Esophagus muscularis mucosa (tissue), 4 donors: Measurements from ENCODE around the gene GADD45GIP1. TPM values are rescaled to one million over a fixed set of nuclear protein-coding genes. Genes with fewer than 3 reads are reported as not detected.
"Not testable (repeated sequence)": the region's sequence is repeated elsewhere in the genome, so short reads cannot be mapped to it uniquely, and the experiment has no call there.

Experiments used
- DNase-seq: peaks from one replicate; pipeline ENCODE4 v3.0.0-alpha.2; 2017; ENCODE audit errors: extremely low spot score
- H3K27ac ChIP-seq, 4 donors: fragments of 200-600 bp; sonication (generic); replicated peaks in 1 of 4; 1 replicate in 3 of 4; 2 replicates in 1 of 4; pipeline ENCODE4 v1.5.1; 2016 to 2019; ENCODE audit warnings: mild to moderate bottlenecking in 1 of 4
- H3K27me3 ChIP-seq, 4 donors: fragments of 200-600 bp; sonication (generic); one replicate each; pipeline versions ENCODE4 v1.5.1 to v1.6.0; 2016 to 2019
- H3K36me3 ChIP-seq, 4 donors: fragments of 200-600 bp; sonication (generic); one replicate each; pipeline ENCODE4 v1.5.1; 2016 to 2019
- H3K4me1 ChIP-seq, 4 donors: fragments of 200-600 bp; sonication (generic); one replicate each; pipeline ENCODE4 v1.5.1; 2016 to 2019
- H3K4me3 ChIP-seq, 4 donors: fragments of 200-600 bp; sonication (generic); 1 replicate in 2 of 4; 2 replicates in 2 of 4; pipeline ENCODE4 v1.5.1; 2016 to 2019; ENCODE audit warnings: mild to moderate bottlenecking in 4 of 4, moderate library complexity in 1 of 4
- H3K9me3 ChIP-seq, 4 donors: fragments of 200-600 bp; sonication (generic); 1 replicate in 3 of 4; 2 replicates in 1 of 4; pipeline ENCODE4 v1.5.1; 2016 to 2019
- EP300 ChIP-seq: sonication (generic); formaldehyde crosslinking; IDR thresholded peaks from one replicate; pipeline ENCODE4 v1.6.1; 2017; ENCODE audit warnings: antibody characterized with exemption
- POLR2A ChIP-seq: fragments of 450-650 bp; IDR thresholded peaks from one replicate; pipeline ENCODE4 v1.6.1; 2017; ENCODE audit warnings: antibody characterized with exemption, moderate library complexity, mild to moderate bottlenecking, low read depth
- POLR2AphosphoS5 ChIP-seq, 2 donors: sonication (generic); formaldehyde crosslinking; IDR thresholded peaks; one replicate each; pipeline ENCODE4 v1.6.1; 2017; ENCODE audit warnings: antibody characterized with exemption in 2 of 2
- WGBS: methylation state at CpG from one replicate; pipeline ENCODE4 v1.1.5; 2018; 5-methylcytosine and 5-hydroxymethylcytosine counted together
- intact Hi-C: fragments of 100-400 bp; cut with DNase I; formaldehyde crosslinking; loops from one replicate; pipeline ENCODE4 v1.15.1; 2023
- total RNA-seq, 4 donors: library from RNA; depleted of rRNA; stranded (reverse); fragments of >200 nt; gene quantifications; one replicate each; pipeline versions ENCODE4 v1.1.0 to v1.2.1, GENCODE V29; 2016
- TF ChIP-seq, protein P1 (sequence below), 3 experiments: fragments of 200-600 bp in 2 of 3; fragments of 450-650 bp in 1 of 3; sonication (generic) in 2 of 3; IDR thresholded peaks; one replicate each; pipeline ENCODE4 v1.5.1; 2017 to 2019; ENCODE audit warnings: antibody characterized with exemption in 3 of 3, mild to moderate bottlenecking in 2 of 3, moderate library complexity in 1 of 3

The GADD45GIP1 gene
- total RNA-seq, 4 donors from 2014 or later = 33.0 to 60.1 (median 49.3) TPM

DNA sequence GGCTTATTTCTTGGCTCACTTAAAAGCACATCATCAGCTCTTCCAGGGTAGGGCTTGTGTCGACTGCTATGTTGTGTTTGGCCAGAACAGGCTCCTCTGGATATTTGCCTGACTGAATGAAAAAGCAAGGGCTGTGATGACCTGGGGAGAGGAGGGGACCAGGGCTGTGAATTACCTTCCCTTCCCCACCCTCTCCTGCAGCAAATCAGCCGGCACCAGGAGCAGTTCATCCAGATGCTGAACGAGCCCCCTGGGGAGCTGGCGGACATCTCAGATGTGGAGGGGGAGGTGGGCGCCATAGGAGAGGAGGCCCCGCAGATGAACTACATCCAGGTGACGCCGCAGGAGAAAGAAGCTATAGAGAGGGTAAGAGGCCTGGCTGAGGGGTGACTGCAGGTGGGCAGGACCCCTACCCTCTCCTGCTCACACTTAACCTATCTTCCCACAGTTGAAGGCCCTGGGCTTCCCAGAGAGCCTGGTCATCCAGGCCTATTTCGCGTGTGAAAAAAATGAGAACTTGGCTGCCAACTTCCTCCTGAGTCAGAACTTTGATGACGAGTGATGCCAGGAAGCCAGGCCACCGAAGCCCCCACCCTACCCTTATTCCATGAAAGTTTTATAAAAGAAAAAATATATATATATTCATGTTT, 4.4 kb downstream of the GADD45GIP1 start:
- TF ChIP-seq POLR2A (no peak), EP300 (no peak), POLR2AphosphoS5 (IDR thresholded peaks at IDR 0.05) (no peak)
- TF ChIP-seq, protein P1, sequence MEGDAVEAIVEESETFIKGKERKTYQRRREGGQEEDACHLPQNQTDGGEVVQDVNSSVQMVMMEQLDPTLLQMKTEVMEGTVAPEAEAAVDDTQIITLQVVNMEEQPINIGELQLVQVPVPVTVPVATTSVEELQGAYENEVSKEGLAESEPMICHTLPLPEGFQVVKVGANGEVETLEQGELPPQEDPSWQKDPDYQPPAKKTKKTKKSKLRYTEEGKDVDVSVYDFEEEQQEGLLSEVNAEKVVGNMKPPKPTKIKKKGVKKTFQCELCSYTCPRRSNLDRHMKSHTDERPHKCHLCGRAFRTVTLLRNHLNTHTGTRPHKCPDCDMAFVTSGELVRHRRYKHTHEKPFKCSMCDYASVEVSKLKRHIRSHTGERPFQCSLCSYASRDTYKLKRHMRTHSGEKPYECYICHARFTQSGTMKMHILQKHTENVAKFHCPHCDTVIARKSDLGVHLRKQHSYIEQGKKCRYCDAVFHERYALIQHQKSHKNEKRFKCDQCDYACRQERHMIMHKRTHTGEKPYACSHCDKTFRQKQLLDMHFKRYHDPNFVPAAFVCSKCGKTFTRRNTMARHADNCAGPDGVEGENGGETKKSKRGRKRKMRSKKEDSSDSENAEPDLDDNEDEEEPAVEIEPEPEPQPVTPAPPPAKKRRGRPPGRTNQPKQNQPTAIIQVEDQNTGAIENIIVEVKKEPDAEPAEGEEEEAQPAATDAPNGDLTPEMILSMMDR (IDR thresholded peaks at IDR 0.05) = no peak
- peaks cover 31 to 78% (median 72%) of the 10 kb centered on the region in 4 donors for H3K36me3 ChIP-seq

DNA sequence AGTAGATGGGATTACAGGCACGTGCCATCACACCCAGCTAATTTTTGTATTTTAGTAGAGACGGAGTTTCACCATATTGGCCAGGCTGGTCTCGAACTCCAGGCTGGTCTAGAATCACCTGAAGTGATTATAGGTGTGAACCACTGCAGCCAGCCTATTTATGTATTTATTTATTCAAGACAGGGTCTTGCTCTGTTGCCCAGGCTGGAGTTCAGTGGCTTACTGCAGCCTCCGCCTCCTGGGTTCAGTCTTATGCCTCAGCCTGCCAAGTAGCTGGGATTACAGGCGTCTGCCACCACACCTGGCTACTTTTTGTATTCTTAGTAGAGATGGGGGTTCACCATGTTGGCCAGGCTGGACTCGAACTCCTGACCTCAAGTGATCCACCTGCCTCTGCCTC, 5.0 kb downstream of the GADD45GIP1 start:
- peaks cover 31 to 82% (median 73%) of the 10 kb centered on the region in 4 donors for H3K36me3 ChIP-seq
- H3K9me3 ChIP-seq, intact Hi-C loops, H3K27me3 ChIP-seq, H3K4me3 ChIP-seq, DNase-seq: not testable (repeated sequence)
- 87% methylated on average over 6 of the region's 6 CpGs for WGBS
- H3K4me1 ChIP-seq = peaks cover 44 to 73% (median 55%) of the 10 kb centered on the region in 4 donors
- H3K27ac ChIP-seq = peak overlapping the region in 1 of 4 donors; percentile 96

More for the DNA sequence above, 4.4 kb downstream of the GADD45GIP1 start:
- DNase-seq = no peak
- no peaks in the 10 kb centered on the region for H3K27me3 ChIP-seq
- H3K4me3 ChIP-seq = no peak overlapping the region
- H3K27ac ChIP-seq = peak overlapping the region; percentile 41 to 96 (median 53)
- no peaks in the 10 kb centered on the region for H3K9me3 ChIP-seq
- peaks cover 39 to 71% (median 54%) of the 10 kb centered on the region in 4 donors for H3K4me1 ChIP-seq
- intact Hi-C loops = no loop called here
- 53% methylated on average over 12 of the region's 12 CpGs for WGBS

DNA sequence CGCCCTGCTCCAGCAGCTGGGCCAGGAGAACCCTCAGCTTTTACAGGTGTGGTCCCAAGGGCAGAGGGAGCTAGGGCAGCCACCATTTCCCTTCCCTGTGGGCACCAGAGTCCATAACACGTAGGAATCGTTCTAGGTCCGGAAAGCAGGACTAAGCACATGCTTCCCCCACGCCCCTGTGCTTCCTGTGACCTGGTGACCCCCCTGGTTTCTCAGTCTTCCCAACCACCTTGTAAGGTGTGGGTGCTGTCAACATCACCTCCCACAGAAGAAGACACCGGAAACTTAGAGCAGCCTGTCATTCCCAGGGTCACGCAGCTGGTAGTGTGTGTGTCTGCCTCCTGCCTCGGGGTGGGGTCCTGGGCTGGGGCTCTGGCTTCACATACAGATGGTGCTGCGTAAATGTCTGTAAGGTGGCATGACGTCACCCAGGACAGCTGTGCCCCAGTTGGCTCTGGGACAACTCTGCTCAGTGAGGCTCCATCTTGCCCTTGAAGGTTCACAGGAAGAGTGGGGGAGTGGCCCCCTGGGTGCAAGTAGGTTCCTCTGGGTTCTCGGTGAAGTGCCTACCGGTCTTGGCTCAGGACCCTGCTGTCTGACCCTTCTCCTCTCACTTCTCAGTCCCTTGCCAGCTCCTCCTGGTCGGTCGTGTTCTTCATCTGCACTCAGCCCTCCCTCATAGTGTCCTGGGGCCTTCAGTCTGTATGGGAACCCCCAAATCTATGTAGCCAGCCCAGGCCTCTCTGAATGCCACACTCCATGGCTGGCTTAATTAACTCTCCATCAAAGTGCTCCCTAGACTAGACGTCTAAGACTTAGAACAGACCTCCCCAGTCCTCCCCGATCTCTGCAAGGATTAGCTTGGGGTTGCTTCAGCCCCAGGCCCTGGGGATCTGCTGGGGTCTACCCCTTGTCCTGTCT, 7.4 kb downstream of the GADD45GIP1 start:
- no peaks in the 10 kb centered on the region for H3K9me3 ChIP-seq

DNA sequence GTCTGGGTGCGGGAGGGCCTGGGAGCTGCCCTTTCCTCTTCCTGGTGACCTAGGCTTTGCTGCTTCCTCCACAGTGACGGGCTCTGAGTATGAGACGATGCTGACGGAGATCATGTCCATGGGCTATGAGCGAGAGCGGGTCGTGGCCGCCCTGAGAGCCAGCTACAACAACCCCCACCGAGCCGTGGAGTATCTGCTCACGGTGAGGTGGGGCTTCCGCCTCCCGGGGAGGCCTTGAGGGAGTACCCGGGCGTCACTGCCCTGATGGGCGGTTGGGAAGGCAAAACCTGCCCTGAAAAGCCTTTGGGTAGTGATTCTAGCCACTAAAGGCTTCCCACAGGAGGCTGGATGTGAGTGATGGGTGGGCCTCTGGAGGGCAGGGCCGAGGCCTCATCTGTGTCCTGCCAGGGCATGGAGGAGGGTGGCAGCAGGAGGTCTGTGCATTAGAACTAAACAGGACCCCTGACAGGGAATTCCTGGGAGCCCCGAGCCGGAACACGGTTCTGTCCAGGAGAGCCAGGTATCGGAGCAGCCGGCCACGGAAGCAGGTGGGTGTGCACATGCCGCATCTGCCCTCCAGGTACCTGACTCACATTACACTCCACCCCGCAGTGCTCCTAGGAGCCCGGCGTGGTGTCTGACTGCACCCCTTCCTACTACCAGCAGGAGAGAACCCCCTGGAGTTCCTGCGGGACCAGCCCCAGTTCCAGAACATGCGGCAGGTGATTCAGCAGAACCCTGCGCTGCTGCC, 8.2 kb downstream of the GADD45GIP1 start:
- Histone ChIP-seq H3K27ac (peak overlapping the region in 2 of 4 donors; percentile 20), H3K9me3 (no peaks in the 10 kb centered on the region), H3K4me3 (no peak overlapping the region), H3K4me1 (peaks cover 36 to 69% (median 41%) of the 10 kb centered on the region in 4 donors), H3K27me3 (no peaks in the 10 kb centered on the region), H3K36me3 (peaks cover 41 to 80% (median 73%) of the 10 kb centered on the region in 4 donors)
- no peak for DNase-seq
- TF ChIP-seq EP300 (no peak), POLR2A (no peak), POLR2AphosphoS5 (IDR thresholded peaks at IDR 0.05) (no peak)
- TF ChIP-seq, protein P1 (IDR thresholded peaks at IDR 0.05) = no peak
- intact Hi-C loops = no loop called here
- WGBS = 91% methylated on average over 8 of the region's 30 CpGs

More for the DNA sequence above, 7.4 kb downstream of the GADD45GIP1 start:
- intact Hi-C loops = no loop called here
- TF ChIP-seq POLR2A (no peak), POLR2AphosphoS5 (IDR thresholded peaks at IDR 0.05) (no peak), EP300 (no peak)
- TF ChIP-seq, protein P1 (IDR thresholded peaks at IDR 0.05) = no peak
- Histone ChIP-seq H3K4me3 (no peak overlapping the region), H3K36me3 (peaks cover 32 to 80% (median 73%) of the 10 kb centered on the region in 4 donors), H3K27me3 (no peaks in the 10 kb centered on the region), H3K4me1 (peaks cover 41 to 69% (median 46%) of the 10 kb centered on the region in 4 donors), H3K27ac (no peak overlapping the region)
- DNase-seq = no peak
- WGBS = 85% methylated on average over 10 of the region's 16 CpGs
